ENCODE data around the gene FOXD4L3. TPM values are rescaled to one million over a fixed set of nuclear protein-coding genes. Genes with fewer than 3 reads are reported as not detected.

The FOXD4L3 gene
- not detected in 2 replicates for total RNA-seq

DNA sequence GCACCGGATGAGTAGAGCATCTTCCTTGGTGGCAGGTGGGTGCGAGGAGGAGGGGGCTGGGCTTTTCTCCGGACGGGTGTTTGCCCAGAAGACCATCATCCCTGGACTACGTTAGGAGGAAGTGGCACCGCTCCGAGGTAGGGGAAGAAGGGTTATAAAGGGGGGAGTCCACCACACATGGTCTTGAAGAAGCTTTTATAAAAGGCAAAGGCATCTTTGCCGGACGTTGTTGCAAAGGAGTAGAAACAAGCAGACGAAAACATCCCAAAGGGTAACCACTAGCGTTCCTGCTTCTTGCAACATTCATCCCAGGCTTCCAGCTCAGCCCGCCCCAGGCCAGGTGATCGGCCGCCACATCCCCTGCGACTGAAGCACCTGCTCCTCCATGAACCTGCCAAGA lies at the start of gene FOXD4L3:
TSS of gene FOXD4L3 (plus strand) at position 301 of the 400 bp plus-strand sequence. CDS start at position 386, 85 bp downstream.

Other genes with a start within 250 kb of the FOXD4L3 start
- gene ZNG1C, start 60.9 kb upstream of the FOXD4L3 start, total RNA-seq, result 22.6 and 36.8 TPM in 2 replicates
- 3.0 TPM in 2 replicates for gene PGM5, start 53.7 kb downstream of the FOXD4L3 start, total RNA-seq
- gene TMEM252, start 238.0 kb downstream of the FOXD4L3 start, total RNA-seq, result not detected in 2 replicates

All from smooth muscle cell of the umbilical artery (primary cell).